Glutamatergic neuron (in vitro differentiated cells): ENCODE measurements around the gene NELL2. TPM values are rescaled to one million over a fixed set of nuclear protein-coding genes. Genes with fewer than 3 reads are reported as not detected.

Source experiments
- DNase-seq: peaks from one replicate; pipeline ENCODE4 v3.0.0; 2022
- H3K27ac Mint-ChIP-seq: one replicate; pipeline ENCODE4 v1.8.0; 2020; ENCODE audit warnings: mild to moderate bottlenecking, mixed read lengths, inconsistent platforms; ENCODE audit not compliant: unreplicated experiment
- H3K27me3 Mint-ChIP-seq: one replicate; pipeline ENCODE4 v1.8.0; 2020; ENCODE audit warnings: mild to moderate bottlenecking, moderate library complexity, mixed read lengths, inconsistent platforms; ENCODE audit not compliant: unreplicated experiment
- H3K36me3 Mint-ChIP-seq: one replicate; pipeline ENCODE4 v1.8.0; 2020; ENCODE audit warnings: mild to moderate bottlenecking, mixed read lengths, inconsistent platforms; ENCODE audit not compliant: unreplicated experiment
- H3K4me1 Mint-ChIP-seq: one replicate; pipeline ENCODE4 v1.8.0; 2020; ENCODE audit warnings: mild to moderate bottlenecking, low read depth, mixed read lengths, inconsistent platforms; ENCODE audit not compliant: unreplicated experiment
- H3K4me3 Mint-ChIP-seq: one replicate; pipeline ENCODE4 v1.8.0; 2020; ENCODE audit warnings: mild to moderate bottlenecking, mixed read lengths, inconsistent platforms; ENCODE audit not compliant: unreplicated experiment
- H3K9me3 Mint-ChIP-seq: one replicate; pipeline ENCODE4 v1.8.0; 2020; ENCODE audit warnings: mild to moderate bottlenecking, moderate library complexity, mixed read lengths, inconsistent platforms; ENCODE audit not compliant: unreplicated experiment
- total RNA-seq: library from RNA; stranded (reverse); fragmentation: NEBNext Ultra II Directional; extraction: Animal tissue kit (Norgen Biotek cat#: 25700); gene quantifications from one replicate; pipeline ENCODE4 v1.2.1, GENCODE V29; 2021; ENCODE audit not compliant: unreplicated experiment
- TF ChIP-seq, protein P1 (sequence below): fragments of 200-600 bp; sonication (generic); IDR thresholded peaks from one replicate; pipeline ENCODE4 v1.5.0; 2021; ENCODE audit not compliant: partially characterized antibody, unreplicated experiment

The NELL2 gene
- total RNA-seq, 1 donor from 2014 or later = 140 TPM

GRCh38 chr12:44603701-44604100, 272.4 kb downstream of the NELL2 start:
- peaks cover 2% of the 10 kb centered on the region for H3K27me3 Mint-ChIP-seq
- no peaks in the 10 kb centered on the region for H3K36me3 Mint-ChIP-seq
- TF ChIP-seq, protein P1, sequence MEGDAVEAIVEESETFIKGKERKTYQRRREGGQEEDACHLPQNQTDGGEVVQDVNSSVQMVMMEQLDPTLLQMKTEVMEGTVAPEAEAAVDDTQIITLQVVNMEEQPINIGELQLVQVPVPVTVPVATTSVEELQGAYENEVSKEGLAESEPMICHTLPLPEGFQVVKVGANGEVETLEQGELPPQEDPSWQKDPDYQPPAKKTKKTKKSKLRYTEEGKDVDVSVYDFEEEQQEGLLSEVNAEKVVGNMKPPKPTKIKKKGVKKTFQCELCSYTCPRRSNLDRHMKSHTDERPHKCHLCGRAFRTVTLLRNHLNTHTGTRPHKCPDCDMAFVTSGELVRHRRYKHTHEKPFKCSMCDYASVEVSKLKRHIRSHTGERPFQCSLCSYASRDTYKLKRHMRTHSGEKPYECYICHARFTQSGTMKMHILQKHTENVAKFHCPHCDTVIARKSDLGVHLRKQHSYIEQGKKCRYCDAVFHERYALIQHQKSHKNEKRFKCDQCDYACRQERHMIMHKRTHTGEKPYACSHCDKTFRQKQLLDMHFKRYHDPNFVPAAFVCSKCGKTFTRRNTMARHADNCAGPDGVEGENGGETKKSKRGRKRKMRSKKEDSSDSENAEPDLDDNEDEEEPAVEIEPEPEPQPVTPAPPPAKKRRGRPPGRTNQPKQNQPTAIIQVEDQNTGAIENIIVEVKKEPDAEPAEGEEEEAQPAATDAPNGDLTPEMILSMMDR = no peak
- H3K4me3 Mint-ChIP-seq = no peak overlapping the region
- no peaks in the 10 kb centered on the region for H3K4me1 Mint-ChIP-seq
- H3K27ac Mint-ChIP-seq = no peak overlapping the region
- DNase-seq = no peak
- H3K9me3 Mint-ChIP-seq = no peaks in the 10 kb centered on the region

DNA sequence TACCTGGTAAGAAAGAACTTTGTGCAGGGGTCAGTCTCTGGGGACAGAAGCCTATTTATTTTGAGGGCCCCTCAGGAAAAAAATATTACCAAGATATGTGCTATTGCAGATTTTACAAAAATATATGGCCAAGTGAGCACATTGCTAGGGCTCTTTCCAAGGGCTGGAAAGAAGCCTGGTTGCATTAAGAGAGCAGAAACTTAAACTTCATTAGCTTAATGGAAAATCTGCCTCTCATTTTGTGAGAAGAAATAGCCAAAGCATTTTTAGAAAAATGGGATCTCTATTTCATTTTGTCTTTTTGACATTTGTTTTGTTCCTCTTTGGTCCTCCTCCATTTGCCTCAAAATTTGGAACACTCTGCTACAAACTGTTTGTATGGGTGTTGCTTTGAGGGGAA, 283.5 kb downstream of the NELL2 start:
- no peaks in the 10 kb centered on the region for H3K36me3 Mint-ChIP-seq
- no peaks in the 10 kb centered on the region for H3K27me3 Mint-ChIP-seq
- H3K9me3 Mint-ChIP-seq = no peaks in the 10 kb centered on the region
- no peak overlapping the region for H3K4me3 Mint-ChIP-seq
- no peak overlapping the region for H3K27ac Mint-ChIP-seq
- TF ChIP-seq, protein P1 = no peak
- DNase-seq = no peak
- H3K4me1 Mint-ChIP-seq = no peaks in the 10 kb centered on the region

- H3K36me3 Mint-ChIP-seq = no peaks in the 10 kb centered on the region
- DNase-seq = no peak
- no peaks in the 10 kb centered on the region for H3K4me1 Mint-ChIP-seq
- TF ChIP-seq, protein P1 = no peak
- H3K9me3 Mint-ChIP-seq = no peaks in the 10 kb centered on the region
- H3K4me3 Mint-ChIP-seq = no peak overlapping the region
- H3K27ac Mint-ChIP-seq = no peak overlapping the region
- no peaks in the 10 kb centered on the region for H3K27me3 Mint-ChIP-seq
Observed at GRCh38 chr12:44589697-44590096, 286.4 kb downstream of the NELL2 start.

GRCh38 chr12:44588651-44589050, 287.5 kb downstream of the NELL2 start:
- TF ChIP-seq, protein P1 = no peak
- Mint-ChIP-seq H3K27ac (no peak overlapping the region), H3K4me3 (no peak overlapping the region), H3K27me3 (no peaks in the 10 kb centered on the region), H3K36me3 (no peaks in the 10 kb centered on the region), H3K4me1 (peaks cover 1% of the 10 kb centered on the region), H3K9me3 (no peaks in the 10 kb centered on the region)
- DNase-seq = no peak

- Mint-ChIP-seq H3K27me3 (peaks cover 3% of the 10 kb centered on the region), H3K9me3 (no peaks in the 10 kb centered on the region), H3K4me3 (no peak overlapping the region), H3K4me1 (peaks cover 1% of the 10 kb centered on the region), H3K36me3 (no peaks in the 10 kb centered on the region), H3K27ac (no peak overlapping the region)
- no peak for DNase-seq
- TF ChIP-seq, protein P1 = no peak
Observed at GRCh38 chr12:44584625-44585024, 291.5 kb downstream of the NELL2 start.
